ENCODE data around the gene KIAA1671.

- no peak for TF ChIP-seq CTCF (IDR thresholded peaks at IDR 0.05)
- TF ChIP-seq POLR2A (IDR thresholded peaks at IDR 0.05), result no peak
- no peak for TF ChIP-seq EP300 (IDR thresholded peaks at IDR 0.05)
- no peak for TF ChIP-seq POLR2AphosphoS5 (IDR thresholded peaks at IDR 0.05)
These were observed 157.5 kb downstream of the KIAA1671 start for GRCh38 chr22:25109878-25110595.
